Fibroblast of lung (primary cell): Measurements from ENCODE around the gene ATG4D. TPM values are rescaled to one million over a fixed set of nuclear protein-coding genes. Genes with fewer than 3 reads are reported as not detected.

Source experiments
- DNase-seq, 2 donors: peaks; one replicate each; pipeline versions ENCODE4 v3.0.0 to v3.0.0-alpha.2; 2010; ENCODE audit warnings: low read depth in 2 of 2
- H2AFZ ChIP-seq: 2 replicates; pipeline ENCODE4 v1.5.1; 2012; ENCODE audit warnings: low read length, control low read depth, inconsistent platforms
- H3K27ac ChIP-seq: 2 replicates; pipeline ENCODE4 v1.5.1; 2011; ENCODE audit warnings: low read length, control low read depth; ENCODE audit not compliant: insufficient read depth
- H3K27me3 ChIP-seq: 2 replicates; pipeline ENCODE4 v1.5.1; 2011; ENCODE audit warnings: mild to moderate bottlenecking, low read length; ENCODE audit not compliant: control insufficient read depth, insufficient read depth
- H3K36me3 ChIP-seq: 2 replicates; pipeline ENCODE4 v1.5.1; 2011; ENCODE audit warnings: low read length; ENCODE audit not compliant: control insufficient read depth, insufficient read depth
- H3K4me1 ChIP-seq: 2 replicates; pipeline ENCODE4 v1.5.1; 2011; ENCODE audit warnings: low read length; ENCODE audit not compliant: control insufficient read depth, insufficient read depth; ENCODE audit errors: extremely low read depth
- H3K4me2 ChIP-seq: 2 replicates; pipeline ENCODE4 v1.5.1; 2011; ENCODE audit warnings: low read length, control low read depth; ENCODE audit not compliant: insufficient read depth; ENCODE audit errors: extremely low read depth
- H3K4me3 ChIP-seq, 4 experiments: fragments of 200-600 bp in 1 of 4; sonication (generic) in 1 of 4; replicated peaks in 1 of 4; 2 replicates each; pipeline ENCODE4 v1.5.1; 2011 to 2016; ENCODE audit warnings: low read length in 4 of 4, low read depth in 3 of 4, mild to moderate bottlenecking in 3 of 4, control low read depth in 2 of 4, inconsistent platforms in 1 of 4, mixed read lengths in 1 of 4; ENCODE audit not compliant: insufficient read depth in 1 of 4; ENCODE audit errors: control extremely low read depth in 1 of 4
- H3K79me2 ChIP-seq: 2 replicates; pipeline ENCODE4 v1.5.1; 2012; ENCODE audit warnings: mild to moderate bottlenecking, low read length, inconsistent platforms; ENCODE audit not compliant: control insufficient read depth, insufficient read depth
- H3K9ac ChIP-seq: 2 replicates; pipeline ENCODE4 v1.5.1; 2011; ENCODE audit warnings: mild to moderate bottlenecking, low read length, control low read depth; ENCODE audit not compliant: insufficient read depth
- H3K9me3 ChIP-seq: 2 replicates; pipeline ENCODE4 v1.5.1; 2012; ENCODE audit warnings: low read depth, low read length; ENCODE audit not compliant: control insufficient read depth, insufficient read depth
- H4K20me1 ChIP-seq: 2 replicates; pipeline ENCODE4 v1.5.1; 2011; ENCODE audit warnings: low read length; ENCODE audit not compliant: control insufficient read depth, insufficient read depth; ENCODE audit errors: extremely low read depth
- EZH2 ChIP-seq: IDR thresholded peaks from 2 replicates; pipeline ENCODE4 v1.5.1; 2012; ENCODE audit warnings: low read length, control low read depth, mild to moderate bottlenecking; ENCODE audit errors: missing control alignments
- polyA plus RNA-seq, 2 donors: library from polyadenylated mRNA; depleted of rRNA in 1 of 2; stranded (reverse) in 1 of 2; unstranded in 1 of 2; fragments of >200 nt; gene quantifications; 2 replicates each; pipeline ENCODE4 v1.2.1, GENCODE V29; 2011 to 2012; ENCODE audit warnings: missing spikeins in 1 of 2
- total RNA-seq: library from RNA; depleted of rRNA; stranded (reverse); fragments of >200 nt; gene quantifications from 2 replicates; pipeline ENCODE4 v1.2.1, GENCODE V29; 2014
- TF ChIP-seq, protein P1 (sequence below), 2 donors: IDR thresholded peaks in 1 of 2; conservative IDR thresholded peaks in 1 of 2; 1 replicate in 1 of 2; 2 replicates in 1 of 2; pipeline ENCODE4 v1.5.1; 2011 to 2012; ENCODE audit warnings: low read length in 2 of 2, control low read depth in 1 of 2, inconsistent platforms in 1 of 2, low read depth in 1 of 2, mild to moderate bottlenecking in 1 of 2

ATG4D gene
- total and polyA plus RNA-seq, 2 donors (not counting 1 experiment from before 2014, with no cell fraction given): 7.2 to 14.9 TPM

GRCh38 chr19:10586396-10586795 lies 42.7 kb downstream of the ATG4D start:
- no peaks in the 10 kb centered on the region for H3K36me3 ChIP-seq
- no peak overlapping the region for H3K4me3 ChIP-seq
- H3K4me2 ChIP-seq: no peak overlapping the region
- H3K27me3 ChIP-seq: peaks cover 15% of the 10 kb centered on the region
- H3K27ac ChIP-seq: no peak overlapping the region
- TF ChIP-seq EZH2: no peak
- TF ChIP-seq, protein P1, sequence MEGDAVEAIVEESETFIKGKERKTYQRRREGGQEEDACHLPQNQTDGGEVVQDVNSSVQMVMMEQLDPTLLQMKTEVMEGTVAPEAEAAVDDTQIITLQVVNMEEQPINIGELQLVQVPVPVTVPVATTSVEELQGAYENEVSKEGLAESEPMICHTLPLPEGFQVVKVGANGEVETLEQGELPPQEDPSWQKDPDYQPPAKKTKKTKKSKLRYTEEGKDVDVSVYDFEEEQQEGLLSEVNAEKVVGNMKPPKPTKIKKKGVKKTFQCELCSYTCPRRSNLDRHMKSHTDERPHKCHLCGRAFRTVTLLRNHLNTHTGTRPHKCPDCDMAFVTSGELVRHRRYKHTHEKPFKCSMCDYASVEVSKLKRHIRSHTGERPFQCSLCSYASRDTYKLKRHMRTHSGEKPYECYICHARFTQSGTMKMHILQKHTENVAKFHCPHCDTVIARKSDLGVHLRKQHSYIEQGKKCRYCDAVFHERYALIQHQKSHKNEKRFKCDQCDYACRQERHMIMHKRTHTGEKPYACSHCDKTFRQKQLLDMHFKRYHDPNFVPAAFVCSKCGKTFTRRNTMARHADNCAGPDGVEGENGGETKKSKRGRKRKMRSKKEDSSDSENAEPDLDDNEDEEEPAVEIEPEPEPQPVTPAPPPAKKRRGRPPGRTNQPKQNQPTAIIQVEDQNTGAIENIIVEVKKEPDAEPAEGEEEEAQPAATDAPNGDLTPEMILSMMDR (conservative IDR thresholded peaks at IDR 0.05 in 1 of 2, IDR thresholded peaks at IDR 0.05 in 1 of 2; ENCODE audit: low read depth in 1 of 2, low read length in 2 of 2): no peak
- H3K9me3 ChIP-seq: no peaks in the 10 kb centered on the region
- no peaks in the 10 kb centered on the region for H3K79me2 ChIP-seq
- no peak overlapping the region for H2AFZ ChIP-seq
- no peaks in the 10 kb centered on the region for H3K4me1 ChIP-seq
- H4K20me1 ChIP-seq: no peaks in the 10 kb centered on the region
- no peak overlapping the region for H3K9ac ChIP-seq
- DNase-seq: no peak

DNA sequence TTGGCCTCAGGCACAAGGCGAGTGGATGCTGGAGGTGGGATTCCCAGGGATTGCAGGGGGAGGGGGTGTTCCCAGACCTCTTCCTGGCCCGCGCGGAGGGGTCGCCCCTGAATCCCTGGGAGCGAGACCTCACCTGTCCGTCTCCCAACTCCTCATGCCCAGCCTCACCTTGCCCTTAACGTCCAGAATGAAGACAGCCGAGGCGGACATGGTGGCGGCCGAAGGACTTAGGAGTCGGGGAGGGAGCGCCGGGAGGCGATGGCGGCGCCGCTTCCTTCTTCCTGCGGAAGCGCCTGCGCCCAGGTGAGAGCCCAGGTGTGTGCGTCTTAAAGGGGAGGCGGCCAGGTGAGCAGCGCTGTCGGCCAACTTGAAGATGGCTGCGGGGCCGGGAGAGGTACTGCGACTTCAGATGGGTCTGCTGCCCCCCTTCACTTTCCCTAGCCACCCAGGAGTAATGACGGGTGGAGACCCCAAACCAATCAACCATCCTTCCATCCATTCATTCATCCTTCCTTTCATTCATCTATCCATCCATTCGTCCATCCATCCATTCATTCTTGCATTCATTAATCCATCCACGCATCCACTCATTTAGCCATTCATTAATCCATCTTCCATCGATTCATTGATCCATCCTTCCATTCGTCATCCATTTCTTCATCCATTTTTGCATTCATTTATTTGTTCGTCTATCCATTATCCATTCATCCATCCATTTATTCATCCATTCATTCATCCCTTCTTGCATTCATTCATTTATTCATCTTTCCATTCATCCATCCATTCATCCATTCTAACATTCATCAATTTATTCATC lies 43.5 kb downstream of the ATG4D start, which contains the start of gene AP1M2:
Gene AP1M2, minus strand, starts transcription at position 291 of the 817 bp plus-strand sequence. Its CDS starts 81 bp downstream, at position 210.
- Histone ChIP-seq H3K4me2 (no peak within 1 kb of the TSS), H3K27me3 (peaks cover 15% of the 10 kb centered on the region), H2AFZ (no peak within 1 kb of the TSS), H3K79me2 (no peaks in the 10 kb centered on the region), H3K9me3 (no peaks in the 10 kb centered on the region), H3K4me3 (no peak within 1 kb of the TSS), H4K20me1 (no peaks in the 10 kb centered on the region), H3K4me1 (no peaks in the 10 kb centered on the region), H3K27ac (no peak within 1 kb of the TSS), H3K36me3 (no peaks in the 10 kb centered on the region), H3K9ac (no peak within 1 kb of the TSS)
- TF ChIP-seq EZH2: peak; percentile 64
- TF ChIP-seq, protein P1 (conservative IDR thresholded peaks at IDR 0.05 in 1 of 2, IDR thresholded peaks at IDR 0.05 in 1 of 2; ENCODE audit: low read depth in 1 of 2, low read length in 2 of 2): no peak
- DNase-seq: no peak

DNA sequence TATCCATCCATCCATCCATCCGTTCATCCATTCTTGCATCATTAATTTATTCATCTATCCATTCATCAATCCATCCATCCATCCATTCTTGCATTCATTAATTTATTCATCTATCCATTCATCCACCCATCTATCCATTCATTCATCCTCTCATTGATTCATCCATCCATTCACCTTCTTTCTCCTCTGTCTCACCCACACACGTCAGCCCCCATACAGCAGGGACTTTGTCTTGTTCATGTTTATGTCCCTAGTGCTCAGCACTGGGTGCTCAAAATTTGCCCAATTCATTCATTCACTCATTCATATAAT lies 44.1 kb downstream of the ATG4D start:
- no peaks in the 10 kb centered on the region for H4K20me1 ChIP-seq
- H3K4me3 ChIP-seq: no peak overlapping the region
- no peak overlapping the region for H3K9ac ChIP-seq
- peaks cover 15% of the 10 kb centered on the region for H3K27me3 ChIP-seq
- no peaks in the 10 kb centered on the region for H3K4me1 ChIP-seq
- H3K4me2 ChIP-seq: no peak overlapping the region
- TF ChIP-seq EZH2: no peak
- TF ChIP-seq, protein P1 (conservative IDR thresholded peaks at IDR 0.05 in 1 of 2, IDR thresholded peaks at IDR 0.05 in 1 of 2; ENCODE audit: low read depth in 1 of 2, low read length in 2 of 2): no peak
- no peaks in the 10 kb centered on the region for H3K79me2 ChIP-seq
- H3K27ac ChIP-seq: no peak overlapping the region
- no peak overlapping the region for H2AFZ ChIP-seq
- no peaks in the 10 kb centered on the region for H3K9me3 ChIP-seq
- DNase-seq: no peak
- no peaks in the 10 kb centered on the region for H3K36me3 ChIP-seq
